H9 (cell line): ENCODE measurements around the gene GALNT12. TPM values are rescaled to one million over a fixed set of nuclear protein-coding genes. Genes with fewer than 3 reads are reported as not detected.

Experiments used
- DNase-seq: peaks from one replicate; pipeline ENCODE4 v3.0.0-alpha.2; 2017
- H2AFZ ChIP-seq: one replicate; pipeline ENCODE4 v1.6.1; 2013; ENCODE audit warnings: mild to moderate bottlenecking, low read length, control low read depth, moderate library complexity
- H2AK5ac ChIP-seq: 2 replicates; pipeline ENCODE4 v1.6.1; 2013; ENCODE audit warnings: low read length, control low read depth, mixed read lengths; ENCODE audit not compliant: insufficient read length
- H2BK120ac ChIP-seq: one replicate; pipeline ENCODE4 v1.6.1; 2013; ENCODE audit warnings: low read depth, mild to moderate bottlenecking, low read length, control low read depth, inconsistent platforms; ENCODE audit not compliant: poor library complexity, severe bottlenecking
- H2BK12ac ChIP-seq: 2 replicates; pipeline ENCODE4 v1.6.1; 2013; ENCODE audit warnings: low read length, control low read depth, mixed read lengths, low read depth; ENCODE audit not compliant: insufficient read length
- H2BK15ac ChIP-seq: 2 replicates; pipeline ENCODE4 v1.6.1; 2013; ENCODE audit warnings: low read depth, low read length, control low read depth
- H2BK20ac ChIP-seq: one replicate; pipeline ENCODE4 v1.6.1; 2013; ENCODE audit warnings: low read depth, mild to moderate bottlenecking, low read length, control low read depth, inconsistent platforms; ENCODE audit not compliant: poor library complexity, severe bottlenecking
- H2BK5ac ChIP-seq: 2 replicates; pipeline ENCODE4 v1.6.1; 2013; ENCODE audit warnings: low read length, control low read depth, mixed read lengths; ENCODE audit not compliant: insufficient read length
- H3K14ac ChIP-seq: 2 replicates; pipeline ENCODE4 v1.6.1; 2013; ENCODE audit warnings: low read length, control low read depth; ENCODE audit not compliant: insufficient read depth
- H3K18ac ChIP-seq: 2 replicates; pipeline ENCODE4 v1.6.1; 2013; ENCODE audit warnings: low read depth, mild to moderate bottlenecking, mixed read lengths, low read length, control low read depth; ENCODE audit not compliant: insufficient read length
- H3K23ac ChIP-seq: 2 replicates; pipeline ENCODE4 v1.6.1; 2013; ENCODE audit warnings: low read length, control low read depth, mixed read lengths, low read depth; ENCODE audit not compliant: insufficient read length
- H3K23me2 ChIP-seq: 2 replicates; pipeline ENCODE4 v1.6.1; 2013; ENCODE audit warnings: low read depth, mild to moderate bottlenecking, mixed read lengths, low read length, control low read depth; ENCODE audit not compliant: insufficient read length, poor library complexity, severe bottlenecking
- H3K27ac ChIP-seq: 2 replicates; pipeline ENCODE4 v1.5.1; 2013; ENCODE audit warnings: low read length, control low read depth, mixed read lengths, low read depth; ENCODE audit not compliant: insufficient read length
- H3K27me3 ChIP-seq: 2 replicates; pipeline ENCODE4 v1.6.1; 2013; ENCODE audit warnings: low read length, control low read depth, inconsistent platforms; ENCODE audit not compliant: insufficient read depth
- H3K4ac ChIP-seq: 2 replicates; pipeline ENCODE4 v1.6.1; 2013; ENCODE audit warnings: low read depth, mild to moderate bottlenecking, control low read depth, inconsistent platforms, low read length, moderate library complexity
- H3K4me1 ChIP-seq: 2 replicates; pipeline ENCODE4 v1.6.1; 2013; ENCODE audit warnings: low read length, control low read depth, inconsistent platforms; ENCODE audit not compliant: insufficient read depth
- H3K4me2 ChIP-seq: 2 replicates; pipeline ENCODE4 v1.6.1; 2013; ENCODE audit warnings: low read length, control low read depth, mixed read lengths; ENCODE audit not compliant: insufficient read length, insufficient read depth
- H3K56ac ChIP-seq: 2 replicates; pipeline ENCODE4 v1.6.1; 2013; ENCODE audit warnings: low read depth, mild to moderate bottlenecking, mixed read lengths, low read length, control low read depth; ENCODE audit not compliant: insufficient read length
- H3K79me1 ChIP-seq: 2 replicates; pipeline ENCODE4 v1.6.1; 2013; ENCODE audit warnings: low read depth, mild to moderate bottlenecking, moderate library complexity, low read length, control low read depth, inconsistent platforms; ENCODE audit not compliant: insufficient read depth, poor library complexity, severe bottlenecking
- H3K79me2 ChIP-seq: 2 replicates; pipeline ENCODE4 v1.6.1; 2013; ENCODE audit warnings: low read length, control low read depth, inconsistent platforms; ENCODE audit not compliant: insufficient read depth
- H3K9ac ChIP-seq: 2 replicates; pipeline ENCODE4 v1.6.1; 2013; ENCODE audit warnings: low read length, control low read depth, mixed read lengths; ENCODE audit not compliant: insufficient read length; ENCODE audit errors: extremely low read depth
- H3K9me3 ChIP-seq: one replicate; pipeline ENCODE4 v1.6.1; 2013; ENCODE audit warnings: low read depth, low read length, inconsistent platforms; ENCODE audit not compliant: control insufficient read depth
- H3T11ph ChIP-seq: one replicate; pipeline ENCODE4 v1.6.1; 2013; ENCODE audit warnings: mild to moderate bottlenecking, low read length, control low read depth, inconsistent platforms
- H4K20me1 ChIP-seq: one replicate; pipeline ENCODE4 v1.6.1; 2013; ENCODE audit not compliant: control insufficient read depth, insufficient read length, insufficient read depth
- H4K5ac ChIP-seq: 2 replicates; pipeline ENCODE4 v1.6.1; 2013; ENCODE audit warnings: low read depth, mild to moderate bottlenecking, mixed read lengths, low read length, control low read depth; ENCODE audit not compliant: insufficient read length
- H4K8ac ChIP-seq: replicated peaks from 2 replicates; pipeline ENCODE4 v1.6.1; 2013; ENCODE audit warnings: low read length, control low read depth, mixed read lengths, low read depth; ENCODE audit not compliant: insufficient read length
- H4K91ac ChIP-seq: 2 replicates; pipeline ENCODE4 v1.6.1; 2013; ENCODE audit warnings: low read depth, mild to moderate bottlenecking, moderate library complexity, mixed read lengths, low read length, control low read depth; ENCODE audit not compliant: insufficient read length
- H3K27ac Mint-ChIP-seq, 3 experiments: 2 replicates in 2 of 3; 3 replicates in 1 of 3; pipeline ENCODE4 v1.8.0; 2020 to 2021; ENCODE audit warnings: mixed read lengths in 3 of 3, mild to moderate bottlenecking in 1 of 3, moderate library complexity in 1 of 3
- H3K27me3 Mint-ChIP-seq: 2 replicates; pipeline ENCODE4 v1.8.0; 2021; ENCODE audit warnings: low read depth, mild to moderate bottlenecking, moderate library complexity, mixed read lengths
- H3K36me3 Mint-ChIP-seq, 3 experiments: 2 replicates in 2 of 3; 3 replicates in 1 of 3; pipeline ENCODE4 v1.8.0; 2020 to 2021; ENCODE audit warnings: low read depth in 3 of 3, mixed read lengths in 3 of 3; ENCODE audit not compliant: insufficient read depth in 1 of 3
- H3K4me1 Mint-ChIP-seq, 2 experiments: 2 replicates each; pipeline ENCODE4 v1.8.0; 2020; ENCODE audit warnings: mixed read lengths in 2 of 2
- H3K4me3 Mint-ChIP-seq, 2 experiments: 2 replicates in 1 of 2; 3 replicates in 1 of 2; pipeline ENCODE4 v1.8.0; 2020 to 2021; ENCODE audit warnings: mild to moderate bottlenecking in 2 of 2, mixed read lengths in 2 of 2, moderate library complexity in 1 of 2
- H3K9me3 Mint-ChIP-seq, 2 experiments: 2 replicates in 1 of 2; 3 replicates in 1 of 2; pipeline ENCODE4 v1.8.0; 2020; ENCODE audit warnings: mild to moderate bottlenecking in 2 of 2, mixed read lengths in 2 of 2, moderate library complexity in 1 of 2
- WGBS: extraction: QIAGEN DNeasy Blood & Tissue Kit; methylation state at CpG from one replicate; pipeline ENCODE4 v1.1.7; 2013; ENCODE audit warnings: missing lambda C conversion rate, low lambda C conversion rate, mixed read lengths; ENCODE audit not compliant: insufficient read length; ENCODE audit errors: extremely low coverage; 5-methylcytosine and 5-hydroxymethylcytosine counted together
- total RNA-seq: library from RNA; stranded (reverse); gene quantifications from 2 replicates; pipeline ENCODE4 v1.2.1, GENCODE V29; 2021
- TF ChIP-seq, protein P1 (sequence below): fragments of 200-600 bp; sonication (generic); conservative IDR thresholded peaks from 3 replicates; pipeline ENCODE4 v1.8.0; 2021; ENCODE audit warnings: antibody characterized with exemption, mild to moderate bottlenecking

Gene GALNT12
- total RNA-seq, 1 experiment from 2014 or later: 18.0 TPM

- Mint-ChIP-seq H3K27me3 (peaks cover 2% of the 10 kb centered on the region; the same call in 1 of the 2 replicates), H3K4me1 (0 out of 4 replicates have a peak, but pooled peaks cover 0 to 3% of the 10 kb centered on the region in 2 experiments), H3K27ac (no peak overlapping the region), H3K9me3 (no peaks in the 10 kb centered on the region; a peak in 2 of 5 replicates), H3K4me3 (no peak overlapping the region), H3K36me3 (peaks cover under 1 to 43% (median 29%) of the 10 kb centered on the region in 3 experiments; a peak in 6 of 7 replicates)
- Histone ChIP-seq H3K4me1 (no peaks in the 10 kb centered on the region), H2BK120ac (no peak overlapping the region), H3K4ac (no peak overlapping the region), H3T11ph (no peak overlapping the region), H2BK15ac (no peak overlapping the region), H3K14ac (no peak overlapping the region), H2AK5ac (no peak overlapping the region), H4K20me1 (no peaks in the 10 kb centered on the region), H4K5ac (no peak overlapping the region), H3K23ac (no peak overlapping the region), H3K79me2 (no peaks in the 10 kb centered on the region), H2BK20ac (no peak overlapping the region), H3K27ac (no peak overlapping the region), H2BK12ac (no peak overlapping the region), H3K9ac (no peak overlapping the region), H2AFZ (no peak overlapping the region), H3K9me3 (no peaks in the 10 kb centered on the region), H4K8ac (no peak overlapping the region), H2BK5ac (no peak overlapping the region), H4K91ac (no peak overlapping the region), H3K23me2 (no peaks in the 10 kb centered on the region), H3K18ac (no peak overlapping the region), H3K56ac (no peak overlapping the region), H3K27me3 (no peaks in the 10 kb centered on the region), H3K79me1 (no peaks in the 10 kb centered on the region), H3K4me2 (no peak overlapping the region)
- no CpG with 5 or more reads among the region's 20 CpGs for WGBS
- TF ChIP-seq, protein P1, sequence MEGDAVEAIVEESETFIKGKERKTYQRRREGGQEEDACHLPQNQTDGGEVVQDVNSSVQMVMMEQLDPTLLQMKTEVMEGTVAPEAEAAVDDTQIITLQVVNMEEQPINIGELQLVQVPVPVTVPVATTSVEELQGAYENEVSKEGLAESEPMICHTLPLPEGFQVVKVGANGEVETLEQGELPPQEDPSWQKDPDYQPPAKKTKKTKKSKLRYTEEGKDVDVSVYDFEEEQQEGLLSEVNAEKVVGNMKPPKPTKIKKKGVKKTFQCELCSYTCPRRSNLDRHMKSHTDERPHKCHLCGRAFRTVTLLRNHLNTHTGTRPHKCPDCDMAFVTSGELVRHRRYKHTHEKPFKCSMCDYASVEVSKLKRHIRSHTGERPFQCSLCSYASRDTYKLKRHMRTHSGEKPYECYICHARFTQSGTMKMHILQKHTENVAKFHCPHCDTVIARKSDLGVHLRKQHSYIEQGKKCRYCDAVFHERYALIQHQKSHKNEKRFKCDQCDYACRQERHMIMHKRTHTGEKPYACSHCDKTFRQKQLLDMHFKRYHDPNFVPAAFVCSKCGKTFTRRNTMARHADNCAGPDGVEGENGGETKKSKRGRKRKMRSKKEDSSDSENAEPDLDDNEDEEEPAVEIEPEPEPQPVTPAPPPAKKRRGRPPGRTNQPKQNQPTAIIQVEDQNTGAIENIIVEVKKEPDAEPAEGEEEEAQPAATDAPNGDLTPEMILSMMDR: no peak
- no peak for DNase-seq
Observed at GRCh38 chr9:98826716-98827115, 19.2 kb downstream of the GALNT12 start.
